Lower lobe of right lung (tissue), 2 donors: ENCODE data around the gene SLC28A1. TPM values are rescaled to one million over a fixed set of nuclear protein-coding genes. Genes with fewer than 3 reads are reported as not detected.

Source experiments
- ATAC-seq, 2 donors: fragments of 200-7000 bp; cut with Tn5 transposase; one replicate each; pipeline ENCODE4 v1.9.1; 2020 to 2022; ENCODE audit warnings: mild to moderate bottlenecking in 2 of 2, moderate library complexity in 2 of 2
- DNase-seq: peaks from one replicate; pipeline ENCODE4 v3.0.0-alpha.2; 2020
- H3K27ac ChIP-seq: fragments of 200-600 bp; one replicate; pipeline ENCODE4 v1.8.0; 2022
- H3K27me3 ChIP-seq: fragments of 200-600 bp; one replicate; pipeline ENCODE4 v1.8.0; 2022; ENCODE audit warnings: low read depth
- H3K36me3 ChIP-seq: fragments of 200-600 bp; one replicate; pipeline ENCODE4 v1.8.0; 2022; ENCODE audit warnings: mild to moderate bottlenecking
- H3K4me1 ChIP-seq: fragments of 200-600 bp; one replicate; pipeline ENCODE4 v1.8.0; 2022
- H3K4me3 ChIP-seq: fragments of 200-600 bp; one replicate; pipeline ENCODE4 v1.8.0; 2022; ENCODE audit warnings: mild to moderate bottlenecking
- H3K9me3 ChIP-seq: fragments of 200-600 bp; one replicate; pipeline ENCODE4 v1.8.0; 2022
- intact Hi-C: fragments of 100-400 bp; cut with DNase I; formaldehyde crosslinking; loops from one replicate; pipeline ENCODE4 v1.11.0; 2022
- total RNA-seq: library from RNA; stranded (reverse); fragmentation: NEBNext Ultra II Directional; extraction: Animal tissue kit (Norgen Biotek cat#: 25700); gene quantifications from one replicate; pipeline ENCODE4 v1.2.1, GENCODE V29; 2021
- TF ChIP-seq, protein P1 (sequence below): fragments of 200-600 bp; IDR thresholded peaks from one replicate; pipeline ENCODE4 v1.8.0; 2022; ENCODE audit warnings: antibody characterized with exemption, mild to moderate bottlenecking
- donor health status: DM: no; HTN: yes; CAD: no; lungs with severe emphysema.

SLC28A1 gene
- total RNA-seq, 1 donor from 2014 or later, result not detected

DNA sequence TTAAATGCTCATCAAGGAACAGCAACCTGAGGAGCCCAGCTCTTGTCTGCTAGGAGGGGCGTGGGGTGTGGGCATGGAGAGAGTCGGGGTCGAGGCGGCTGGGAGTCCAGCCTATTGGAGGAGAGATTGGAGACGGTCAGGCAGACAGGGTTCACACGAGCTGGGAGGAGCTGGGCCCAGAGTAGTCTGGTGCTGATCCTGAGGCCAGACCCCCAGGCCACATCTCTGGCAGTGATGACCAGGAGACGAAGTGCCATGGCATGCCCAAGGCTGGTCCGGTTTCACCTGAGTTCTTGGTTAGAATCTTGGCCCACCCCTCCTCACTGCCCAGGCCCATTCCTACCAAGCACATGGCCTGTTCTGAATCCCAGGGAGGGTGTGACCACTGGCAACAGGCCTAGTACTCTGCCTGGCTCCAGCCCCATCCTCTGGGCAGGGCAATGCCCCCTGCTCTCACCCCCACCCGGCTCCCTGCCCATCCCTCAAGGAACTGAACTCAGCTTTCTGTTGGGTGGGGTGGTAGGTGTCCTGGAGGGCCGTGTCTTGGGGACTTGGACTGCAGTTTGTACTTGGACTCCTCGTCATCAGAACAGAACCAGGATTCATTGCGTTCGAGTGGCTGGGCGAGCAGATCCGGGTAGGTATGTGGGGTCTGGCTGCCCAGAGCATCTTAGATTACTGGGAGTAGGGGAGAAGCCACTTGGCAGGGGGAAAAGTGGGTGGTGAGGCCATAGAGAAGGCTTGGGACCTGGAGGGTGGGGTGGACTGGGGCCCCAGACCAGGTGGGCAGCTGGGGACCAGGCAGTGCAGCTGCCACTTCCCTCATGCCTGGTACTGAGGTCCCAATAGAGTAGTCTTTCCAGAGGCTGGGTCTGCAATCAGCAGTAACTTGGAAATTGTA, 20.8 kb downstream of the SLC28A1 start:
- no peak overlapping the region for H3K27ac ChIP-seq
- no peaks in the 10 kb centered on the region for H3K36me3 ChIP-seq
- H3K27me3 ChIP-seq, result no peaks in the 10 kb centered on the region
- no peaks in the 10 kb centered on the region for H3K4me1 ChIP-seq
- ATAC-seq (no peak), DNase-seq (no peak)
- no peak overlapping the region for H3K4me3 ChIP-seq
- intact Hi-C loops, result no loop called here
- peaks cover 4% of the 10 kb centered on the region for H3K9me3 ChIP-seq
- TF ChIP-seq, protein P1, sequence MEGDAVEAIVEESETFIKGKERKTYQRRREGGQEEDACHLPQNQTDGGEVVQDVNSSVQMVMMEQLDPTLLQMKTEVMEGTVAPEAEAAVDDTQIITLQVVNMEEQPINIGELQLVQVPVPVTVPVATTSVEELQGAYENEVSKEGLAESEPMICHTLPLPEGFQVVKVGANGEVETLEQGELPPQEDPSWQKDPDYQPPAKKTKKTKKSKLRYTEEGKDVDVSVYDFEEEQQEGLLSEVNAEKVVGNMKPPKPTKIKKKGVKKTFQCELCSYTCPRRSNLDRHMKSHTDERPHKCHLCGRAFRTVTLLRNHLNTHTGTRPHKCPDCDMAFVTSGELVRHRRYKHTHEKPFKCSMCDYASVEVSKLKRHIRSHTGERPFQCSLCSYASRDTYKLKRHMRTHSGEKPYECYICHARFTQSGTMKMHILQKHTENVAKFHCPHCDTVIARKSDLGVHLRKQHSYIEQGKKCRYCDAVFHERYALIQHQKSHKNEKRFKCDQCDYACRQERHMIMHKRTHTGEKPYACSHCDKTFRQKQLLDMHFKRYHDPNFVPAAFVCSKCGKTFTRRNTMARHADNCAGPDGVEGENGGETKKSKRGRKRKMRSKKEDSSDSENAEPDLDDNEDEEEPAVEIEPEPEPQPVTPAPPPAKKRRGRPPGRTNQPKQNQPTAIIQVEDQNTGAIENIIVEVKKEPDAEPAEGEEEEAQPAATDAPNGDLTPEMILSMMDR, result no peak

DNA sequence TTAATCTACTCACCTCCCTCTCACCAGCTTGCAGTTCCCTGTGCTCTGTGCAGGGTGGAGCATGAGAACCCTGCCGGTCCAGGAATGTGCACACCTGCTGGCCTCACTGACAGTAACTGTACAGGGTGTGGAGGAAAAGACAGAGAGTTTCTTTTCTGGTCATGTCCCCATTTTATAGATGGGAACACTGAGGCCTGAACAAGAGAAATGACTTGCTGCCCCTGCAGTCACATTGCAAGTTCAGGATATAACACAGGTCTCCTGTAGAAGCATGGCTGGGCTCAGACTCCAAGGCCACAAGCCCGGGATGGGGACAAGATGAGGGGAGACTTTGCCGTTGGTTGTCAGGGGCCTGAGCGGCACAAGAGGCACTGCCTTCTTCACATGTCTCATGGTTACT, 23.3 kb downstream of the SLC28A1 start:
- Histone ChIP-seq H3K9me3 (no peaks in the 10 kb centered on the region), H3K27me3 (no peaks in the 10 kb centered on the region), H3K4me3 (no peak overlapping the region), H3K36me3 (no peaks in the 10 kb centered on the region), H3K4me1 (peaks cover 18% of the 10 kb centered on the region), H3K27ac (no peak overlapping the region)
- intact Hi-C loops, result no loop called here
- no peak for ATAC-seq
- DNase-seq, result no peak
- TF ChIP-seq, protein P1, result no peak

DNA sequence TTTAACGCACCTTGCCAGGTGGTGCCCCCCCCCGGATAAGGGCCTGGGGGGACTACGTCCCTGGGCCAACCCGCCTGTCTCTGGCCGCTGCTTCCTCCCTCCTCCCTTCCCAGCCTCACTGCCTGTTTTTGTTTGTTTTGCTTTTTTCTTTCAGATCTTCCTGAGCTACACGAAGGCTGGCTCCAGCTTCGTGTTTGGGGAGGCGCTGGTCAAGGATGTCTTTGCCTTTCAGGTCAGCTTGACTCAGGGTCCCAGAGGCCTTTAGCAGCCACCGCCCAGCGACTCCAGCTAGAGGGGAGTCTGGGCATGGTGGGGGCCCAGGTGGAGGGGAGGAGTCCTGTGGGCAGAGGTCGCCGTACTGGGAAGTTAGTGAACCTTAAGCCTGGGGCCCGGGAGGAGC, 24.1 kb downstream of the SLC28A1 start:
- ATAC-seq (no peak), DNase-seq (no peak)
- intact Hi-C loops, result no loop called here
- H3K27me3 ChIP-seq, result no peaks in the 10 kb centered on the region
- H3K4me1 ChIP-seq, result peaks cover 18% of the 10 kb centered on the region
- H3K36me3 ChIP-seq, result no peaks in the 10 kb centered on the region
- TF ChIP-seq, protein P1, result no peak
- H3K9me3 ChIP-seq, result no peaks in the 10 kb centered on the region
- no peak overlapping the region for H3K4me3 ChIP-seq
- H3K27ac ChIP-seq, result no peak overlapping the region

DNA sequence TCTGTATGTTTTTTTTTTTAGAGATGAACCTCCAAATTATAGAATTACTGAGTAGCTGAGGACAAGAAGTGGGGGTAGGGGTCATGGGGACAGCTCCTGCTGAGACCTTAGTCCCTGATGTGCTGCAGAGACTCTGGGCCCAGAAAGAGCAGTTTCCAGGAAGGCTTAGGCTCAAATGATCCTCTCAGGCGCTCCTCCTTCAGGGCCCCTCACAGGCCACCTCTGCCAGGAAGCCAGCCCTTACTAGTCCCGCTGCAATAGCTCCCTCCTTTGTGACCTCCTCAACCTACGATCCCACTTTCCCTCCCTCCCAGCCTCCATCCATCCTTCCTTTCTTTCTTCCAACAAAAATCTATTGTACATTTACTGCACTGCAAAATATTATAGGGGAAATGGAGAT, 24.6 kb downstream of the SLC28A1 start:
- Histone ChIP-seq H3K4me1 (peaks cover 18% of the 10 kb centered on the region), H3K4me3 (no peak overlapping the region), H3K27ac (no peak overlapping the region), H3K27me3 (no peaks in the 10 kb centered on the region), H3K9me3 (no peaks in the 10 kb centered on the region), H3K36me3 (no peaks in the 10 kb centered on the region)
- DNase-seq (no peak), ATAC-seq (no peak)
- intact Hi-C loops, result no loop called here
- TF ChIP-seq, protein P1, result no peak

DNA sequence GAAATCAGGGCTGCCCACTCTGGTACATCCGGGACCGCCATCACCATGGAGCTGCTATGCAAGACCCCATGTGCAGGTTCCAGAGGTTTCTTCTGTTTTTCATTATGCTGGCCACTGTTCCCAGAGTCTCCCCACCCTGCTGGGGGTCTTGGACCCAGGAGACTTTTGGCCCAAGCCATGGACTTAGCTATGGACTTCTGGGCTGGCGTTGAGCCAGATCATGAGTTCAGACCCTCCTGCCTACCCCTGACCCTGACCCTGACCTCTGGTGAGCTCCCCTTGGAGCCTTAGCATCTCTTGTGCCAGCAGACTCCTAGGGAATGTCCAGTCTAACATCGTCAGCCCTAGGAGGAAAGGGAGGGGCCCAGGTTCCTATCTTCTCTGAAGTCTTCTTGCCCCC, 25.3 kb downstream of the SLC28A1 start:
- Histone ChIP-seq H3K36me3 (no peaks in the 10 kb centered on the region), H3K9me3 (no peaks in the 10 kb centered on the region), H3K27me3 (no peaks in the 10 kb centered on the region), H3K27ac (no peak overlapping the region), H3K4me3 (no peak overlapping the region), H3K4me1 (peaks cover 22% of the 10 kb centered on the region)
- intact Hi-C loops, result no loop called here
- TF ChIP-seq, protein P1, result no peak
- ATAC-seq (no peak), DNase-seq (no peak)
